NCI-H345 treated with DMSO at 0.1 percent for 48 hours (cell line): ENCODE measurements around the gene CHST11.

ENCODE experiments used
- DNase-seq: peaks from one replicate; lab custom pipeline; 2025; ENCODE audit not compliant: unreplicated experiment; lab: John Stamatoyannopoulos, UW

The CHST11 gene

DNA sequence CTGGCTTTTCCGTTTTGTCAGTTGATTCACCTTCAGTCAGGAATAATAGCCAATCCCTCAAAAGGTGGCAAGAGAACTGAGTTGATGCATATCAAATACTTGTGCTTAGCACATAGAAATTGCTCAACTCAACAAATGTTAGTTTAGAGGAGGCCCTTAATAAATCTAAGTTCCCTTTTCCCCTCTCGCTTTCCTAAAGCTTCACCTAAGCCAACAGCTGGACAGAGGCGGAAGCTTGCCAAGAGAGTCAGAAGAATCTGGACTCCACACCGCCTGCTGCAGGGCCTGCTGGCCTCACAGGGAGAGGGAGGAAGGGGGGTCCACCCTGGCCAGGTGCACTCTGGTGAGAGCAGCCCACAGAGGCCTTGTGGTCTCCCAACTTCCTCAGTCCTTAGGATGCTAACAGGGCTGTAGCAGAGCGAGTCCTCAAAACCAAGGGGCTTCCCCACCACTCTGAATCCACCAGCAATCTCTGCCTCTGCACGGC is 213.1 kb downstream of the CHST11 start:
- no peak for DNase-seq

GRCh38 chr12:104670439-104671408 is 214.0 kb downstream of the CHST11 start:
- no peak for DNase-seq

DNA sequence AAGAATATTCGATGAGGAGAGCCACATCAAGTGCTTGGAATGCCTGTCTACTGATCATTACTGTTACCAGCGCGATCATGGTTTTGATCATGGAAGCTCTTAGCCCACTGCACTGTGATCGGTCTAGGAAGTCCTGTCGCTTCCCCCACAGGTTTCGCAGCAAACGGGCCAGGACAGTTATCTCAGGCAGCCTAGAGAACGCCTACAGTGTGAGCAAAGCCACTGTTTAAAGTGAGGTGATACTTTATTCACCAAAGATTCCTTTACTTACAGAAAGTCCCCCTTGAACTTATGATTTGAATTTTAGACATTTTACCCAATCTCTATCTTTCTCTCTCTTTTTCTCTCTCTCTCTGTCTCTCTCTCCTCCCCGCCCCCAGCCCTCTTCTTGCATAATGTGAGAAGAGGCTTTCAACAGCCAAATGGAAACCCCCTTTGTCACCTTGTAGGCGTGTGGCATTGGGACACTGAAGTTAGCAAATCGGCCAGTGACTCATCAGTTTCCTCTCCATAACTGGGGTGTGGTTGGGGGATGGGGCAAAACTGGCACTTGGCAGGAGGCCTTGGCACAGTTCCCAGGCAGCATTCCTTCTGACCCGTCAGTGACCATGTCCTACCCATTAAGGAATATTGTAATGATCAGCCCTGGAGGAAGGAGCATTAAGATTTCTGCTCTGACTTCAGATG is 214.8 kb downstream of the CHST11 start:
- no peak for DNase-seq

DNA sequence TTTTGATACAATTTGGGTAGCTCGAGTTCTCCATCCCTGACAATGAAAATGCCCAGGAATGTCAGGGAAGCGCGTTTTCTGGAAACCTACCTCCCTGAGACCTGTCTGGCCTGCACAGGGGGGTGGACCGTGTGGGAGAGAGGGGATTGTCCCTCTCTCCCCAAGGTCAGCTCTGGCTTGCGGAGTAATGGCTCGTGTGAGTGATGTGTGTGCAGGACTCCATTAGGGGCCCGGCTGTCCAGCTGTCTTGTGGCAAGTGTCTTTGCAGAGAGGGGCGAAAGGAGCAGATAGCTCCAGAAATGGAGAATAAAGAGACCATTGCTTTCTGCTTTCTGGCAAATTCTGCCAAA is 215.3 kb downstream of the CHST11 start:
- no peak for DNase-seq

DNA sequence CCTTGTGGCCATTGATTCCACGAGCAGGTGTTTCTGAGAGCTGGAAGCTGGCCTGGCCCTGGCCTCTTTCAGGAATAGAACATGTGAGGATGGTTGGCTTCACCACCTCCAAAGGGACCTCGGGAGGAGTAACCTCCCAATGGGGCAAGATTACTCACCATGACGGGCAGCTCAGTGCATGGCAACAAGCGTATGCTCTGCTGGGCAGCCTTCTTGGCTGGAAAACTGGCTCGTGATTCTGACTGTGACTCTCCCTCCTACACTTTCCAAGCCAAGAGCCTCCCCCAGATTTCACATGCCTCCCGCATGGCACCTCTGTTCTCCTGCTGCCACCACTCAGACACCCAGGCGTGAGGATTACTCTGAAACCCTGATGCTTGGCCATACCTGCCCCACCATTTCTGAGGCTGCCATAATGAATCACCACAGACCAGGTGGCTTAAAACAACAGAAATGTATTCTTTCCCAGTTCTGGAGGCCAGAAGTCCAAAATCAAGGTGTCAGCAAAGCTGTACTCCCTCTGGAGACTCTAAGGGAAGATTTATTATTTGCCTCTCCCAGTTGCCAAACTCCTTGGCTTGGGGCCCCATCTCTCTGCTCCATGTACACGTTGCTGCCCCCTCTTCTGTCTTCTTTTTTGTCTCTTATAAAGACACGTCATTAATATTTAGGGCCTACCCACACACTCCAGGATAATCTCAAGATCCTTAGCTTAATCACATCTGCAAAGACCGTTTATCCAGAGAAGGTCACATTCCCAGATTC is 215.9 kb downstream of the CHST11 start:
- no peak for DNase-seq

DNA sequence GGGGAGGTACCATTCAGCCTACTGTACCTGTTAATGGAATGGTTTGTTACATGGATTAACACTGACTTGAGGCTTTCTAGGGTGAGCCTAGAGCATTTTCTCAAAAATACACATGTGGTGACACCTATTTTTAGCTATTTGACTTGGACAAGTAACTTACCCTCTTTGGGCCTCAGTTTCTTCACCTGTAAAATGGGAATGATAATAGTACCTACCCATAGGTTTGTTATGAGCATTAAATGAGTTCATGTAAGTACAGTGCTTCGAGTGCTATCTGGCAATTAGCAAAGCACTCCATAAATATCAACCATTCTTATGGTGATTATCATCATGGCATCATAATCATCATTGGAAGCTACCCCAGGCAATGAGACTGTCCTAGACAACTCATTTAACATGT is 216.5 kb downstream of the CHST11 start:
- no peak for DNase-seq

- no peak for DNase-seq
Observed at GRCh38 chr12:104673696-104674482, 217.1 kb downstream of the CHST11 start.

GRCh38 chr12:104676636-104677035 is 219.9 kb downstream of the CHST11 start:
- DNase-seq = no peak

GRCh38 chr12:104677441-104678089 is 220.8 kb downstream of the CHST11 start:
- no peak for DNase-seq

GRCh38 chr12:104680070-104680469 is 223.3 kb downstream of the CHST11 start:
- peak; percentile 27 for DNase-seq

- no peak for DNase-seq
Observed at GRCh38 chr12:104680491-104680890, 223.7 kb downstream of the CHST11 start.

- DNase-seq = no peak
Observed at GRCh38 chr12:104681012-104681690, 224.4 kb downstream of the CHST11 start.

DNA sequence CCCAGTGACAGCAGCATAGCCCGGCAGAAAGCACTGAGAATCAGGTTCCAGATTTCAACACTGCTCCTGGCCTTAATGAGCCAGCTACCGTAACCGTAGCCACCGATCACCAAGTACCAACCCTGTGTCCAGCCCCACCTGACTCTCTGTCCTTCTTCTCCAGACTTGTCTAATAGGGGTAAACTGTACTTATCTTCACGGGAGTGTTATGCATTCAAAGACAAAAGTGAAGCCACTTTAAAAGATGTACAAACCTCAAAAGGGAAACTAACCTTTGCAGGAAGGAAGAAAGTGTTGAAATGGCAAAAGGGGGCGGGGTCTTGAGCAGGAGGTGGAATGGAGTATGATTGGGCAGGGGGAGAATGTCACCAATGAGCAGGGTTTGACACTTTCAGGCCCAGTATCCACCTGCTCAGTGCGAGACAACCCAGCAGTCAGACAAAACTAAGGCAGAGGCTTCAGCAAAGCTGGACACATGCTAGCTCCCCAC is 226.1 kb downstream of the CHST11 start:
- DNase-seq = no peak

DNA sequence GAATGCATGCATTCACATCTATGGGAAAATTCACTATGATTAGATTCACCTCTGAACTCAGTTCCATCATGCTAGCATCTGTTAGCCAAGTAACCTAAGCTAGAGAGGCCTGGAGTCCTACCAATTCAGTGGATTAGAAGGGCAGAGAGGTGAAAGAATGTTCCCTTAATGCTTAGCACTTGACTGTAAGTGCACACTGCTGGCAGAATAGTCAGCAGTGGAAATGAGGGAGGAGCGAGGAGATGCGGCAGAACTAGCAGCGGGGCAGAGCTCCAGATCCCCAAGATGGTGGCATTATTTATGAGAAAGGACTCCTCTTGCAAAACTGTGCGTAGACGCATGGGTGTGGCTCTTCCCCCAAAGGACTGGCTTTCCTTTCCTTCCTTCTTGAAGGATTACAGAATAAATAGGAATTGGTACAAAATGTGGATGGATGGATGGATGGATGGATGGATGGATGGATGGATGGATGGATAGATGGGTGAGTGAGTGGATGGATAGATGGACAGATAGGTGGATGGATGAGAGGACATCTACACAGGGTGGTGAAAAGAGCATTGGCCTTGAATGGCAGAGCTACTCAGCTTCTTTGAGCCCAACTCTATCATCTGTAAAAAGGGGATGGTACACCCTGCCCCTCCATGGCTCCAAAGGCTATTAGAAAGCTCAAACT is 227.2 kb downstream of the CHST11 start:
- no peak for DNase-seq

DNA sequence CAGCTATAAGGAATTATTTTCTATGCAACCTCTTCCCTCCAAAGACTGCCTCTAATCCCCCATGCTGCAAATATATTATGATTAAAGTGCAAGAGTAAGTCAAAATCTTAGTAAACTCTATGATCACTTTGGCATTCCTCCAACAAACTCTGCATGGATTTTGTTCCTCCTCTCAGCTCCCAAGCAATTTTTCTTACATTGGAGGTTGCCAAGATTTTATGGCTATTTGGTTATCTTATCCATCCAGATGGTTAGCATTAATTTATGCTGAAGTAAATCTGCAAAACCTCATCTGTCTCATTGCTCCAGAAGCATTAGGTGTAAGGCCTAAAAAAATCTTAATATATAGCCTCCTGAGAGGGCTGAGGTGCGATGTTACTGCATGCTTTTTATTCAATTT is 228.1 kb downstream of the CHST11 start:
- no peak for DNase-seq

GRCh38 chr12:104685366-104685765 is 228.6 kb downstream of the CHST11 start:
- no peak for DNase-seq

DNA sequence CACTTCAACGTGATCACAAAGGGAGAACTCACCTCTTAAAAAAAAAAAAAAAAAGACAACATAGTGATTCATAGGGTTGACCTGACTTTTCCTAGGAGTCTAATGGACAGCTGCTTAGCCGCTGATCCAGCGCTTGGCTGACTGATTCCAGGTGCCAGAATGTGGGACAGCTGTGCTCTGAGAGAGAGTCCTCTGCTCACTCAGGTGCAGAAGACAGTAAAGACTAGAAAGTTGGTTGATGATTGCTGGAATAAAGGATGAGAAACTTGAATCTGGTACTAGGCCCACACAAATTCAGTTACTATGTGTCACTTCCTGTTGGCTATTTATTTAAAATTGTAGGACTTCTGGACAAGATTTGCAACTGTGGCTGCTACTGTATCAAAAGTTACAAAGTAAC is 229.4 kb downstream of the CHST11 start:
- no peak for DNase-seq

DNA sequence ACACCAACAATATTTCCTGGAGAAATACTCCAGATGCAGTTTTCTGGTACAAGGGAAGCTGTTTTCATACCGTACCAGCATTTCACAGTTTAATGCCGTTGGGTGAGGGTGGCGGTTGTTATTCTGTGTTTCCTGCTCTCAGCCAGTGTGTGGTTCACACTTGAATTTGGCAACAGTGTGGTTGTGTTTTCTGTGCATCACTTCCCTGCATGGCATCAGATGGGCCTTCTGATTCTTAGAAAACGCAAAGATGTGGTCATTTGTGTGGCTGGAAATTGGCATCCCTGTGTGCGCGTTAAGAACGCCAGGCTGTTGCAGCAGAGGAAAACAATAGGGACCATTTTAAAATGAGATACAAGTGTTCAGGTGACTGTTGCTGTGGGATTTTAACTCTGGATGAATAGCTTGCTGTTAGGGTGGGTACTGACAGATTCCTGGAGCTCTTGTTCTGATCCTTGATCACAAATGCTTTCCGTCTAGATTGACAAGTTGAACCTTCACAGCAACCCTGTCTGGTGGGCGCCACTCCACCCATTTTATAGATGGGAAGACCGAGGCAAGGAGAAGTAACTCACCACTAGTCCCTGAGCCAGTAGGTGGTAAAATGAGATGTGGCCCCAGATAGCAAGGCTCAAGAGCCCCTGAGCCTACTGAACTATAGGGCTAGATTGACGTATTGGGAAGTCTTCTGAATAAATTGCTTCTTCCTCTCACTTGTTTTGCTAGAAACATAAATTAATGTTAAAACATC is 231.2 kb downstream of the CHST11 start:
- DNase-seq = no peak
